ENCODE measurements around the gene RASSF1.

The RASSF1 gene

GRCh38 chr3:50340448-50341329 is at the start of gene RASSF1:
Gene RASSF1, minus strand, starts transcription at chr3:50340836. Its CDS starts 31 bp downstream, at chr3:50340805.
- Histone ChIP-seq H3K4me3 (ENCODE audit: low read length) (peak within 1 kb of the TSS; percentile 83), H3K9me2 (replicated peaks; ENCODE audit: control insufficient read depth, low read length) (no peaks in the 10 kb centered on the region), H3K9me3 (ENCODE audit: control insufficient read depth, insufficient read depth, low read length) (no peaks in the 10 kb centered on the region), H3K27ac (ENCODE audit: low read depth, low read length) (peak within 1 kb of the TSS; percentile 90), H3K79me2 (ENCODE audit: control insufficient read depth, low read length) (peaks cover 47% of the 10 kb centered on the region), H3K4me2 (ENCODE audit: low read length) (peak within 1 kb of the TSS; percentile 98), H3K27me3 (ENCODE audit: control insufficient read depth, low read length) (no peaks in the 10 kb centered on the region), H3K4me1 (ENCODE audit: control insufficient read depth, low read length) (peaks cover 53% of the 10 kb centered on the region), H3K36me3 (ENCODE audit: control insufficient read depth, low read length) (peaks cover 32% of the 10 kb centered on the region), H4K20me1 (ENCODE audit: control insufficient read depth, insufficient read depth, low read depth, low read length) (0 out of 2 replicates have a peak, but pooled peaks cover 10% of the 10 kb centered on the region), H3F3A (ENCODE audit: control insufficient read depth, insufficient read depth) (peaks cover 14% of the 10 kb centered on the region)
- TF ChIP-seq, protein P1, sequence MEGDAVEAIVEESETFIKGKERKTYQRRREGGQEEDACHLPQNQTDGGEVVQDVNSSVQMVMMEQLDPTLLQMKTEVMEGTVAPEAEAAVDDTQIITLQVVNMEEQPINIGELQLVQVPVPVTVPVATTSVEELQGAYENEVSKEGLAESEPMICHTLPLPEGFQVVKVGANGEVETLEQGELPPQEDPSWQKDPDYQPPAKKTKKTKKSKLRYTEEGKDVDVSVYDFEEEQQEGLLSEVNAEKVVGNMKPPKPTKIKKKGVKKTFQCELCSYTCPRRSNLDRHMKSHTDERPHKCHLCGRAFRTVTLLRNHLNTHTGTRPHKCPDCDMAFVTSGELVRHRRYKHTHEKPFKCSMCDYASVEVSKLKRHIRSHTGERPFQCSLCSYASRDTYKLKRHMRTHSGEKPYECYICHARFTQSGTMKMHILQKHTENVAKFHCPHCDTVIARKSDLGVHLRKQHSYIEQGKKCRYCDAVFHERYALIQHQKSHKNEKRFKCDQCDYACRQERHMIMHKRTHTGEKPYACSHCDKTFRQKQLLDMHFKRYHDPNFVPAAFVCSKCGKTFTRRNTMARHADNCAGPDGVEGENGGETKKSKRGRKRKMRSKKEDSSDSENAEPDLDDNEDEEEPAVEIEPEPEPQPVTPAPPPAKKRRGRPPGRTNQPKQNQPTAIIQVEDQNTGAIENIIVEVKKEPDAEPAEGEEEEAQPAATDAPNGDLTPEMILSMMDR (IDR thresholded peaks at IDR 0.05; ENCODE audit: low read depth, low read length, poor library complexity, severe bottlenecking): no peak
- no peak for TF ChIP-seq EZH2phosphoT487 (IDR thresholded peaks at IDR 0.05; ENCODE audit: borderline replicate concordance, low read length)

DNA sequence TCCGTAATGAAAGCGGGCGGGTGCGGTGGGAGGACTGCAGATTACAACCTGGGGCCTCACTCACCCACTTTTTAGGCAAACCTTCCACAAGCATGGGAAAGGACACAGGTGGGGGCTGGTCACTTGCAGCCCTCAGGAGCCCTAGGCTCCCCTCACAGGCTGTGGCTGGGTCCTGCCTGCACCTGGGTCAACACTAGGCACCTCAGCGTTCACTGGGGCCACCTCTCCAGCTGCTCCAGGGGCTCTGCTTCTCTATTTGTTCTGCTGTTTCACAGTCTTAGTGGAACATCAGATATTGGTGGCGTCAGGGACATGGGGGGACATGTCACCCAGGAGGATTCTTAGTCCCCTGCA is 48.8 kb upstream of the RASSF1 start:
- Histone ChIP-seq H3K4me1 (ENCODE audit: control insufficient read depth, low read length) (no peaks in the 10 kb centered on the region), H3K4me3 (ENCODE audit: low read length) (no peak overlapping the region), H3K9me3 (ENCODE audit: control insufficient read depth, insufficient read depth, low read length) (no peaks in the 10 kb centered on the region), H3K27ac (ENCODE audit: low read depth, low read length) (no peak overlapping the region), H3K9me2 (replicated peaks; ENCODE audit: control insufficient read depth, low read length) (no peaks in the 10 kb centered on the region), H3K4me2 (ENCODE audit: low read length) (no peak overlapping the region), H3F3A (ENCODE audit: control insufficient read depth, insufficient read depth) (no peaks in the 10 kb centered on the region), H4K20me1 (ENCODE audit: control insufficient read depth, insufficient read depth, low read depth, low read length) (no peaks in the 10 kb centered on the region), H3K27me3 (ENCODE audit: control insufficient read depth, low read length) (peaks cover 12% of the 10 kb centered on the region), H3K79me2 (ENCODE audit: control insufficient read depth, low read length) (no peaks in the 10 kb centered on the region), H3K36me3 (ENCODE audit: control insufficient read depth, low read length) (no peaks in the 10 kb centered on the region)
- no peak for TF ChIP-seq EZH2phosphoT487 (IDR thresholded peaks at IDR 0.05; ENCODE audit: borderline replicate concordance, low read length)
- TF ChIP-seq, protein P1 (IDR thresholded peaks at IDR 0.05; ENCODE audit: low read depth, low read length, poor library complexity, severe bottlenecking): no peak

GRCh38 chr3:50388720-50389413 is 48.2 kb upstream of the RASSF1 start:
- no peak for TF ChIP-seq EZH2phosphoT487 (IDR thresholded peaks at IDR 0.05; ENCODE audit: borderline replicate concordance, low read length)
- TF ChIP-seq, protein P1 (IDR thresholded peaks at IDR 0.05; ENCODE audit: low read depth, low read length, poor library complexity, severe bottlenecking): no peak
- Histone ChIP-seq H3K27me3 (ENCODE audit: control insufficient read depth, low read length) (peaks cover 12% of the 10 kb centered on the region), H3K4me1 (ENCODE audit: control insufficient read depth, low read length) (no peaks in the 10 kb centered on the region), H3K27ac (ENCODE audit: low read depth, low read length) (no peak overlapping the region), H3K9me2 (replicated peaks; ENCODE audit: control insufficient read depth, low read length) (no peaks in the 10 kb centered on the region), H4K20me1 (ENCODE audit: control insufficient read depth, insufficient read depth, low read depth, low read length) (no peaks in the 10 kb centered on the region), H3F3A (ENCODE audit: control insufficient read depth, insufficient read depth) (no peaks in the 10 kb centered on the region), H3K36me3 (ENCODE audit: control insufficient read depth, low read length) (no peaks in the 10 kb centered on the region), H3K4me2 (ENCODE audit: low read length) (no peak overlapping the region), H3K79me2 (ENCODE audit: control insufficient read depth, low read length) (no peaks in the 10 kb centered on the region), H3K9me3 (ENCODE audit: control insufficient read depth, insufficient read depth, low read length) (no peaks in the 10 kb centered on the region), H3K4me3 (ENCODE audit: low read length) (no peak overlapping the region)
